ENCODE measurements around the gene NKX1-1. TPM values are rescaled to one million over a fixed set of nuclear protein-coding genes. Genes with fewer than 3 reads are reported as not detected.

The NKX1-1 gene
- total and polyA plus RNA-seq, 11 donors: not detected

DNA sequence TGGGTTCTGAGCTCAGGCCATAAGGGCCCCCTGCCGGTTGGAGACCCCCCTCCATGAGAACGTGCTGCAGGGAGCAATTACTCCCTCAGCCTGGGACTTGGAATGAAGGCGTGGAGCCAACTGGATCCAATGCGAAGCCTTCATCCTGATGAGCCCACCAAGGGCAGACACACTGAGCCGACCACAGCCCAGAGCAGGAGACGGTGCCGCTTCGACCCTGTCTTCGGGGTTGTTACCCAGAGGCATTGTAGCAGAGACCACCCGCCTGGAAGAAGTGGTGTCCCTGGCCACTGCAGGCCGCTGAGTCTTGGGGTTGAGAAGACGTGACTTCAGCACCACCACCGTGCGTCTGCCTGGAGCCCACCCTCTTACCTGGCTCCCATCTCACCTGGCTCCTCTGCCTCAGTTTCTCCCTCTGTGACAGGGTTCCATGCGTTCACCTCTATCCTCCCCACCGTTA, 7.0 kb upstream of the NKX1-1 start:
- 58 to 64% (median 61%) methylated on average over 16 of the region's 16 CpGs for WGBS, 4 donors
- Histone ChIP-seq H3K27ac (no peak overlapping the region), H3K9me3 (no peaks in the 10 kb centered on the region), H3K27me3 (peaks cover 49 to 81% (median 67%) of the 10 kb centered on the region in 9 donors), H3K4me1 (peaks cover 0 to 4% (median 0%) of the 10 kb centered on the region in 12 donors), H3K4me3 (no peak overlapping the region), H3K36me3 (no peaks in the 10 kb centered on the region)
- no peak for TF ChIP-seq POLR2A (IDR thresholded peaks at IDR 0.05)
- TF ChIP-seq, protein P1, sequence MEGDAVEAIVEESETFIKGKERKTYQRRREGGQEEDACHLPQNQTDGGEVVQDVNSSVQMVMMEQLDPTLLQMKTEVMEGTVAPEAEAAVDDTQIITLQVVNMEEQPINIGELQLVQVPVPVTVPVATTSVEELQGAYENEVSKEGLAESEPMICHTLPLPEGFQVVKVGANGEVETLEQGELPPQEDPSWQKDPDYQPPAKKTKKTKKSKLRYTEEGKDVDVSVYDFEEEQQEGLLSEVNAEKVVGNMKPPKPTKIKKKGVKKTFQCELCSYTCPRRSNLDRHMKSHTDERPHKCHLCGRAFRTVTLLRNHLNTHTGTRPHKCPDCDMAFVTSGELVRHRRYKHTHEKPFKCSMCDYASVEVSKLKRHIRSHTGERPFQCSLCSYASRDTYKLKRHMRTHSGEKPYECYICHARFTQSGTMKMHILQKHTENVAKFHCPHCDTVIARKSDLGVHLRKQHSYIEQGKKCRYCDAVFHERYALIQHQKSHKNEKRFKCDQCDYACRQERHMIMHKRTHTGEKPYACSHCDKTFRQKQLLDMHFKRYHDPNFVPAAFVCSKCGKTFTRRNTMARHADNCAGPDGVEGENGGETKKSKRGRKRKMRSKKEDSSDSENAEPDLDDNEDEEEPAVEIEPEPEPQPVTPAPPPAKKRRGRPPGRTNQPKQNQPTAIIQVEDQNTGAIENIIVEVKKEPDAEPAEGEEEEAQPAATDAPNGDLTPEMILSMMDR (IDR thresholded peaks at IDR 0.05): no peak
- DNase-seq (no peak), ATAC-seq (no peak)
- intact Hi-C loops (cut with DNase I): no loop called here

DNA sequence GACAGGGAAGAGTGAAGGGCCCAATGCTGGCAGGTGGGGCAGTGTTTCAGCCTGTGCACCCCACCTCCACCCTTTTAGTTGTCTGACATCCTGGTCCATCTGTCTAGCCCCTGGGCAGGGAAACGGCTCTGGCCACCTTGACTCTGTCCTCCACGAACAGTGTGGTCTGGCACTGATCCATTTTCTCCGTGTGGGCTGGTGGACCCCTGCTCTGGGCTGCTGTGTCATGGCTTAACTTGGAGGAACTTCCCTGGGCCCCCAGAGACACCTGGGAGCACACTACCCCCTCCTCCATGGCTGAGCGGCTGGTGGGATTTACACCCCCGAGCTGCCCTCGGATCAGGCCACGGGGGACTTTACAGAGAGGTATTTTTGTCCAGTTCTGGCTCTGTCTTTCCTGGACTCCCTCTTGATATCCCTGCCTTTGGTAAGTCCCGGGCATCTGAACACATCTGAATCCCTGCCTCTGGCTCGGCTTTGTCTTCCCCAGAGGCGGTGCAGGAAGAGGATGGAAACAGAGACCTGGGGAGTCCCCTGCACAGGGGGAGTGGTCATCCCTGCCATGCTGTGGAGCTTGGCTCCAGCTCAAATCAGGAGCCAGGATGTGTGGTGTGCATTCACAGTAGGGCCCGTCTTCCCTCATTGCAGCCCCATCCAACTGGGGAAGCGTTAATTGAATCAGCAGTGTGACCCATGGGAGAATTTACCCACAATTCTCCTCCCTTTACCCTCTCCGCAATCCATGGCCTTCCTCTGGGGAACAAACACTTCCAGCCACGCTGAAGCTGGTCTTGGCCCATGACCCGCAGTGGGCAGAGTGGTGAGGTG, 6.3 kb upstream of the NKX1-1 start:
- WGBS, 4 donors: 50 to 60% (median 58%) methylated on average over 9 to 15 of the region's 15 CpGs
- no peak overlapping the region for H3K27ac ChIP-seq
- peaks cover 56 to 86% (median 71%) of the 10 kb centered on the region in 9 donors for H3K27me3 ChIP-seq
- intact Hi-C loops (cut with DNase I): no loop called here
- no peak overlapping the region for H3K4me3 ChIP-seq
- no peak for ATAC-seq
- TF ChIP-seq POLR2A (IDR thresholded peaks at IDR 0.05): no peak
- TF ChIP-seq, protein P1 (IDR thresholded peaks at IDR 0.05): no peak
- H3K36me3 ChIP-seq: no peaks in the 10 kb centered on the region
- peak in 2 of 5 donors; percentile 3 to 30 for DNase-seq
- no peaks in the 10 kb centered on the region for H3K9me3 ChIP-seq
- H3K4me1 ChIP-seq: peaks cover 0 to 8% (median 0%) of the 10 kb centered on the region in 12 donors

DNA sequence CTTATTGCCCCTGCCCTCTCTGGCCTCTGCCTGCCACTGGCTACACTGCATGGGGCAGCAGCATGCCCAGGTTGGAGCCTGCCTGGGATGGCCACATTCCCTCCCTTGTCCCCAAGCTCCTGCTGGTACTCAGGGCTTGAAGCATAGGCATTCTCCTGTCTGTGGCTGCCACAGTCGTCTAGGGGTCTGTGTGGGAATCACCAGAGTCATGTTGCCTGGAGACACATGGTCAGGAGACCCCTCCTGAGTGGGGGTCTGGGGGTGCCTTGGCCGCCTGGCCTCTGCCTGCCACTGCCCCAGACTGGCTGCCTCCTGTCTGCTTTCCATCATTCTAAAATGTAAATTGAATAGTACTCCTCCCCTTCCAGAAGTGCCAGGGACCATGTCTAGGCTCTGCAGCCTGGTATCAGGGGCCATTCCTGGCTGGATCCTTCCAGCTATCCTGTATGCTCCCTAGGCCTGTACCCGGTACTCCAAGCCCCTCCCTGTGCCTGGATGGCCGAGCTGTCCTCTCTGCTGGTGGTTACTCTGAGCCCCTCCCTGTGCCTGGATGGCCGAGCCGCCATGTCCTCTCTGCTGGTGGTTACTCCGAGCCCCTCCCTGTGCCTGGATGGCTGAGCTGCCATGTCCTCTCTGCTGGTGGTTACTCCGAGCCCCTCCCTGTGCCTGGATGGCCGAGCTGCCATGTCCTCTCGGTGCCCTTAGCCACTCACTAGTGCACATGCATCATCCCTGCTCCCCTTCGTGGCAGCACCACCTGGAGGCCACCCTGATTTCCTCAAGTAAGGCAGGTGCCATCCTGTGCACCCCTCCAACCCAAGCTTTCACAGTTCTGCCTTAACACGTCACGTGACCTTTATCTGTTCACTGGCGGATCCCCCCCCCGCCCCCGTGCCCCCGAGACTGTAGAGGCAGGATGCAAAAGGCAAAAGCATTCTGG, 5.5 kb upstream of the NKX1-1 start:
- no peak for ATAC-seq
- Histone ChIP-seq H3K4me1 (peaks cover 0 to 17% (median 0%) of the 10 kb centered on the region in 12 donors), H3K27me3 (peaks cover 63 to 90% (median 78%) of the 10 kb centered on the region in 9 donors), H3K9me3 (no peaks in the 10 kb centered on the region), H3K27ac (no peak overlapping the region), H3K36me3 (no peaks in the 10 kb centered on the region), H3K4me3 (no peak overlapping the region)
- peak in 1 of 5 donors; percentile 2 for DNase-seq
- TF ChIP-seq, protein P1 (IDR thresholded peaks at IDR 0.05): no peak
- 39 to 44% (median 43%) methylated on average over 17 of the region's 17 CpGs for WGBS, 4 donors
- intact Hi-C loops (cut with DNase I): no loop called here
